ENCODE data around the gene PRIMA1. TPM values are rescaled to one million over a fixed set of nuclear protein-coding genes. Genes with fewer than 3 reads are reported as not detected.

PRIMA1 gene
- total RNA-seq, 1 donor from 2014 or later, result 0.08 TPM

DNA sequence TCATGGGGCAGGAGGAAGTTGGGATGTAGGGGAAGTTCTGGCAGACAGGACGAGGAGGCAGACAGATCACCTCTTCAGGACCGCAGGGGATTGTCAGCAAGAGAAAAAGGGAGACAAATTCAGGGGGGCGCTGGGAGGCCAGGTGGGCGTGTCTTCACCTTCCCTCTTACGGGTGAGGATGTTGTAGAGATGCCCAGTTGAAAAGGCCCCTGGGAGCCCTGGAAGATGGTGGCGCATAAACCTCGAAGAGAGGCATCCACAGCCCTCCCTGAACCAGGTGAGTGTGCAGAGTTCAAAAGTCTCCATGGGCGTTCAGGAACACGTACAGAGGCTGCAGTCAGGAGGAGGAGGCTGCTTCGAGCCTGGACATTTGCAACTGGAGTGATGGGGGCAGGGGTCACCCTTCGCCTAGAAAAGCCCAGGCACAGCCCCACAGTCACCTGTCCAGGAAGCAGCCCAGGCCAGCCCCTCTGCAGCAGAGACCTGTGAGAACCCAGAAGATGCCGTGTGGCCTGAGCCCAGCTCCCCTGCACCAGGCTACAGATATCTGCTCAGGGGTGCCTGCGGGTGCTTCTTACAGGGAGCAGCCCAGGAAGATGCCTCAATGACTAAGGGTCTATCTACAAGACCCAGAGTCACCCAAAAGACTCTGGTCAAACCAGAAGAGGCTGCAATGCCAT is 74.4 kb downstream of the PRIMA1 start:
- Mint-ChIP-seq H3K4me3 (ENCODE audit: unreplicated experiment) (no peak overlapping the region), H3K36me3 (ENCODE audit: low read depth, unreplicated experiment) (no peaks in the 10 kb centered on the region), H3K4me1 (ENCODE audit: unreplicated experiment) (no peaks in the 10 kb centered on the region), H3K27ac (ENCODE audit: unreplicated experiment) (no peak overlapping the region), H3K9me3 (ENCODE audit: unreplicated experiment) (no peaks in the 10 kb centered on the region), H3K27me3 (ENCODE audit: unreplicated experiment) (peaks cover 1% of the 10 kb centered on the region)
- DNase-seq (ENCODE audit: low spot score), result no peak
- TF ChIP-seq CTCF (IDR thresholded peaks at IDR 0.05; ENCODE audit: unreplicated experiment), result no peak

DNA sequence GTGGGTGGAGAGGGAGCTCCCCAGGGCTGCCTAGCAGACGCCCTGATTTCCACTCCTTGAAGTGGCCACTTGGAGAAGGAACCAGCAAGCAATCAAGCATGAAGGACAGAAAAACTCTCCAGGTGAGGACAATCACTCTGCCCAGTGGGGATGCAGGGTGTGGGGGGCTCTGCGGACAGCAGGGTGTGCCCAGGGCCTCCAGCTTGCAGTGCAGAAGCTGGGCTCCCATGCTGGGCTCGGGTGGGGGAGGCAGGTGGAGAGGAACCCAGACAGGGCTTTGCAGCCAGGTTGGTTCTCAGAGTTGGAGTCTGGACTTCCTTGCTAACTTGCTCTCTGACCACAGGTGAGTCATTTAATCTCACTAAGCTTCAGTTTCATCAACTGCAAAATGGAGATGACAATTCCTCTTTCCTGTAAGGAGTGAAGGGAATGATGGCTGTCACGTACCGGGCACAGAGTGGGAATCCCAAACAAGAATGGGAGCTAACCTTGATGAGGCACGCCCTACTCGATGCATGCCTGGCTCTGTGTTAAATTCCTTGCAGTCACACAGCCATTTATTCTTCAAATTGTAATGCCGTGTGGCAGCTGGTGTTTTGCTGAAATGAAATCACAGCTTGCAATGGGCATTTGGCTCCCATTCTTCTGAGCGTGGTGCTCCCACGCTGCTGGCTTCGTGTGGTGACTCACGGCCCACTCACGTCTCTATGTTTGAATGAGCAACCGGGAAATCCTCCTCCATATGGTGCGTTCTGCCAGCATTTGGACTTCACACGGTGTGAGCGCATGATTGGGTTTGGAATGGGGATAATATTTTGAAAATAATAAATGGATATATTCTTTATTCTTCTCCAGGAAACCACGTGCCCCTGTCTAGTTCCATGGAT is 75.2 kb downstream of the PRIMA1 start:
- H3K4me1 Mint-ChIP-seq (ENCODE audit: unreplicated experiment), result no peaks in the 10 kb centered on the region
- TF ChIP-seq CTCF (IDR thresholded peaks at IDR 0.05; ENCODE audit: unreplicated experiment), result no peak
- DNase-seq (ENCODE audit: low spot score), result no peak
- H3K27me3 Mint-ChIP-seq (ENCODE audit: unreplicated experiment), result peaks cover 1% of the 10 kb centered on the region
- H3K9me3 Mint-ChIP-seq (ENCODE audit: unreplicated experiment), result no peaks in the 10 kb centered on the region
- no peak overlapping the region for H3K27ac Mint-ChIP-seq (ENCODE audit: unreplicated experiment)
- H3K4me3 Mint-ChIP-seq (ENCODE audit: unreplicated experiment), result no peak overlapping the region
- H3K36me3 Mint-ChIP-seq (ENCODE audit: low read depth, unreplicated experiment), result no peaks in the 10 kb centered on the region

- Mint-ChIP-seq H3K27ac (ENCODE audit: unreplicated experiment) (no peak overlapping the region), H3K4me3 (ENCODE audit: unreplicated experiment) (no peak overlapping the region), H3K27me3 (ENCODE audit: unreplicated experiment) (peaks cover 1% of the 10 kb centered on the region), H3K4me1 (ENCODE audit: unreplicated experiment) (no peaks in the 10 kb centered on the region), H3K9me3 (ENCODE audit: unreplicated experiment) (no peaks in the 10 kb centered on the region), H3K36me3 (ENCODE audit: low read depth, unreplicated experiment) (no peaks in the 10 kb centered on the region)
- no peak for TF ChIP-seq CTCF (IDR thresholded peaks at IDR 0.05; ENCODE audit: unreplicated experiment)
- DNase-seq (ENCODE audit: low spot score), result no peak
Measured at GRCh38 chr14:93712079-93712837, 76.0 kb downstream of the PRIMA1 start.

DNA sequence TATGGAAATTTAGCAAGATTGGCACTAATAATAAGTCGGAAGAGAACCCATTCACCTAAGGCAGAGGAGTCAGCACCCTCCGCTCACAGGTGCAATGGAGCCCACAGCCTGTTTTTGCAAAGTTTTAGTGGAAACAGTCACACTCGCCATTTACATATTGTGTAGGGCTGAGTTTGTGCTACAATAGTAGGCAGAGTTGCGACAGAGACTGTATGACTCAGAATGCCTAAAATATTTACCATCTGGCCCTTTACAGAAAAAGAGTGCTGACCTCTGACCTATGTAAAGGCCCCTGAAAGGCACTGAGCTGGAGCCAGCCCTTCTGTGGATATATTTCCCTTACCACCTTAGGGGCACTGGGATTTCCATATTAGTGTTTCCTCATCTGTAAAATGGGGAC is 79.0 kb downstream of the PRIMA1 start:
- no peaks in the 10 kb centered on the region for H3K4me1 Mint-ChIP-seq (ENCODE audit: unreplicated experiment)
- no peak for TF ChIP-seq CTCF (IDR thresholded peaks at IDR 0.05; ENCODE audit: unreplicated experiment)
- H3K27me3 Mint-ChIP-seq (ENCODE audit: unreplicated experiment), result peaks cover 3% of the 10 kb centered on the region
- no peak for DNase-seq (ENCODE audit: low spot score)
- H3K4me3 Mint-ChIP-seq (ENCODE audit: unreplicated experiment), result no peak overlapping the region
- no peaks in the 10 kb centered on the region for H3K9me3 Mint-ChIP-seq (ENCODE audit: unreplicated experiment)
- no peak overlapping the region for H3K27ac Mint-ChIP-seq (ENCODE audit: unreplicated experiment)
- no peaks in the 10 kb centered on the region for H3K36me3 Mint-ChIP-seq (ENCODE audit: low read depth, unreplicated experiment)
